ENCODE data around the gene GALNT12.

Gene GALNT12

DNA sequence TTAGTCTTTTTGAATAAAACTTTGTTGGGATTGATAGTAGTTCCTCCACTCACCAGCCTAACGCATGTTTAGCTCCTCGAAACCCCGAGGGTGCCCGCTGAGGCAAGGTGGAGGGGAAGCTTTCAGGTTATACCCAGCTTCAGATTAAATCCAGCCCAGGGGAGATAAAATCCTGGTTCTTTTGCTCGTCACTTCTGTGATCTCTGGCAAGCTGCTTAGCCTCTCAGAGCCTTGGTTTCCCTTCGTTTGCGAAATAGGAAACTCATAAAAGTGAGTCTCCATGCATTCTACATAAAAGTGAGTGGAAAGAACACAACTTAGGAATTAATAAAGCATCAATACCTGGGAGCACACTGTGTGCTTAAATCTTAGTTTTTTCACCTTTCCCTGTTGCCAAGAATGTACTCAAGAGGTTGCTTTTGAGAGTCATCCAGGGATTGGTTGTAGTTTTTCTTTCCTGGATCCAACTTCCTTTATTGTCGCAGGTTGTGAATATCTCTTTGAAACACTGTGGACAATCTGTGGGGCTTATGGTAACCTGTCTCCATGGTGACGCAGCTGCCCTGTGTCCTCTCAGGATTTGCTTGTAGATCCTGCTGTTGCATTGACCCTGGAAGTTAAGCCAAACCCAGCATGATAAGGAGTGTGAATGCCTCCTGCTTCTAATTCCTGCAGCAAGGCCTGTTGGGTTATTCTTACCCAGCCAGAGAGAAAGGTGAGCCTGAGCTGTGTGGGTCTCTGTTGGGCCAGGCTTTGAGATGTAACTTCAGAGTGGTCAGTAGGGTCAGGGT, 2.0 kb downstream of the GALNT12 start:
- Histone ChIP-seq H3K9ac (ENCODE audit: low read depth, low read length) (no peak overlapping the region), H3K27me3 (ENCODE audit: control insufficient read depth, insufficient read depth, low read length) (peaks cover 25% of the 10 kb centered on the region), H3K9me3 (ENCODE audit: control insufficient read depth, insufficient read depth, low read length) (no peaks in the 10 kb centered on the region), H3K4me1 (ENCODE audit: control insufficient read depth, insufficient read depth, low read length) (peaks cover 4% of the 10 kb centered on the region), H3K4me3 (ENCODE audit: low read depth, low read length) (no peak overlapping the region), H3K36me3 (ENCODE audit: control insufficient read depth, insufficient read depth, low read length) (no peaks in the 10 kb centered on the region)

GRCh38 chr9:98810102-98810842, 2.8 kb downstream of the GALNT12 start:
- Histone ChIP-seq H3K4me1 (ENCODE audit: control insufficient read depth, insufficient read depth, low read length) (peaks cover 4% of the 10 kb centered on the region), H3K9me3 (ENCODE audit: control insufficient read depth, insufficient read depth, low read length) (no peaks in the 10 kb centered on the region), H3K36me3 (ENCODE audit: control insufficient read depth, insufficient read depth, low read length) (no peaks in the 10 kb centered on the region), H3K9ac (ENCODE audit: low read depth, low read length) (no peak overlapping the region), H3K4me3 (ENCODE audit: low read depth, low read length) (no peak overlapping the region), H3K27me3 (ENCODE audit: control insufficient read depth, insufficient read depth, low read length) (peaks cover 25% of the 10 kb centered on the region)

DNA sequence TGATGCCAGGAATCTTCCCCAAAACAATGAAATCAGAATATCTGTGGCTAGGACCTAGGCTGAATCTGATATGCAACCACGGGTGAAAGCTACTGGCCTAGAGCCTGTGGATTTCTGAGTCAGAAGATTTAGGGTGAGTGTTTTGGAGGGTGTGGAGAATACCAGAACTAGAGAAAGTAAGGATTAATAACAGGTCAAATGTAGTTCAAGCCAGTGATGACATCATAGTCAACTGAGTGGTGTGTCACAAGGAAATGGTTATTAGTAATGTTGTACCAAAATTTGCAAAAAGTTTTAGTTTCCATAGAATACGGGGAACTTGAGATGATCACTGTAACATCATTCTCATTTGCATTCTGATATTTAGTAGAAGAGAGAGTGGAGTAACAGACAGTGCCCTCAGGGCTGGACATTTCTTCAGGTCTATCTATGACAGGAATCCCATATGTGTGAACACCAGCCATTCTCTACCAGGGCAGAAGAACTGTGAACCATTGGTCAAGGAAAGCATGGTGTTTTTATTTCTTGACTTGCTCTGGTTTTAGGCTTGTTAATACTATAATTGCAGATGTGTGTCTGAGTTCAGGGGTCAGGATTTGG, 3.7 kb downstream of the GALNT12 start:
- Histone ChIP-seq H3K36me3 (ENCODE audit: control insufficient read depth, insufficient read depth, low read length) (no peaks in the 10 kb centered on the region), H3K9ac (ENCODE audit: low read depth, low read length) (no peak overlapping the region), H3K4me1 (ENCODE audit: control insufficient read depth, insufficient read depth, low read length) (peaks cover 4% of the 10 kb centered on the region), H3K9me3 (ENCODE audit: control insufficient read depth, insufficient read depth, low read length) (no peaks in the 10 kb centered on the region), H3K4me3 (ENCODE audit: low read depth, low read length) (no peak overlapping the region), H3K27me3 (ENCODE audit: control insufficient read depth, insufficient read depth, low read length) (peaks cover 20% of the 10 kb centered on the region)

GRCh38 chr9:98815391-98815951, 8.0 kb downstream of the GALNT12 start:
- no peak overlapping the region for H3K4me3 ChIP-seq (ENCODE audit: low read depth, low read length)
- no peak overlapping the region for H3K9ac ChIP-seq (ENCODE audit: low read depth, low read length)
- no peaks in the 10 kb centered on the region for H3K4me1 ChIP-seq (ENCODE audit: control insufficient read depth, insufficient read depth, low read length)
- H3K36me3 ChIP-seq (ENCODE audit: control insufficient read depth, insufficient read depth, low read length): no peaks in the 10 kb centered on the region
- no peaks in the 10 kb centered on the region for H3K27me3 ChIP-seq (ENCODE audit: control insufficient read depth, insufficient read depth, low read length)
- H3K9me3 ChIP-seq (ENCODE audit: control insufficient read depth, insufficient read depth, low read length): no peaks in the 10 kb centered on the region

- Histone ChIP-seq H3K9ac (ENCODE audit: low read depth, low read length) (no peak overlapping the region), H3K36me3 (ENCODE audit: control insufficient read depth, insufficient read depth, low read length) (no peaks in the 10 kb centered on the region), H3K9me3 (ENCODE audit: control insufficient read depth, insufficient read depth, low read length) (no peaks in the 10 kb centered on the region), H3K4me1 (ENCODE audit: control insufficient read depth, insufficient read depth, low read length) (no peaks in the 10 kb centered on the region), H3K4me3 (ENCODE audit: low read depth, low read length) (no peak overlapping the region), H3K27me3 (ENCODE audit: control insufficient read depth, insufficient read depth, low read length) (no peaks in the 10 kb centered on the region)
Observed at GRCh38 chr9:98818764-98819163, 11.3 kb downstream of the GALNT12 start.

DNA sequence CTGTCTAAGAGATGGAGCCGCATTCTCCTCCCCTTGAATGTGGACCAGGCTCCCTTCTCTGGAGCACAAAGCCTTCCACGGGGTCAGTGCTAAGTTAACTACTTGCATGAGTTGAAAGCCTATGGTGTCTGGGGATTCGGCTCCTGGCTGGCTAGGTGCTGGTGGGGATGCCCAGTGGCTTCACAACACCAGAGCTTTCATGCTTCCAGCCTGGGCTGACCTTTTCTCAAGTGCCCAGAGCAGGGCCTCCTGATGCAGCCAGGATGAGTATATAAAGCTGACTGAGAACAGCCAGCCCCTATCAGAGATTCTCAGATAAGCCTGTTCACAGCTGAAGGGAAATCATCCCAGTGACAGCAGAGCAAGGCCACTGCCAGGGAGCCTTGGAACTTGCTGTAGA, 11.8 kb downstream of the GALNT12 start:
- no peaks in the 10 kb centered on the region for H3K36me3 ChIP-seq (ENCODE audit: control insufficient read depth, insufficient read depth, low read length)
- H3K4me1 ChIP-seq (ENCODE audit: control insufficient read depth, insufficient read depth, low read length): no peaks in the 10 kb centered on the region
- no peak overlapping the region for H3K4me3 ChIP-seq (ENCODE audit: low read depth, low read length)
- no peaks in the 10 kb centered on the region for H3K9me3 ChIP-seq (ENCODE audit: control insufficient read depth, insufficient read depth, low read length)
- H3K27me3 ChIP-seq (ENCODE audit: control insufficient read depth, insufficient read depth, low read length): no peaks in the 10 kb centered on the region
- H3K9ac ChIP-seq (ENCODE audit: low read depth, low read length): no peak overlapping the region

- no peaks in the 10 kb centered on the region for H3K4me1 ChIP-seq (ENCODE audit: control insufficient read depth, insufficient read depth, low read length)
- no peaks in the 10 kb centered on the region for H3K9me3 ChIP-seq (ENCODE audit: control insufficient read depth, insufficient read depth, low read length)
- peaks cover under 1% of the 10 kb centered on the region for H3K36me3 ChIP-seq (ENCODE audit: control insufficient read depth, insufficient read depth, low read length)
- H3K27me3 ChIP-seq (ENCODE audit: control insufficient read depth, insufficient read depth, low read length): no peaks in the 10 kb centered on the region
- H3K9ac ChIP-seq (ENCODE audit: low read depth, low read length): no peak overlapping the region
- no peak overlapping the region for H3K4me3 ChIP-seq (ENCODE audit: low read depth, low read length)
Observed at GRCh38 chr9:98821831-98822230, 14.4 kb downstream of the GALNT12 start.

DNA sequence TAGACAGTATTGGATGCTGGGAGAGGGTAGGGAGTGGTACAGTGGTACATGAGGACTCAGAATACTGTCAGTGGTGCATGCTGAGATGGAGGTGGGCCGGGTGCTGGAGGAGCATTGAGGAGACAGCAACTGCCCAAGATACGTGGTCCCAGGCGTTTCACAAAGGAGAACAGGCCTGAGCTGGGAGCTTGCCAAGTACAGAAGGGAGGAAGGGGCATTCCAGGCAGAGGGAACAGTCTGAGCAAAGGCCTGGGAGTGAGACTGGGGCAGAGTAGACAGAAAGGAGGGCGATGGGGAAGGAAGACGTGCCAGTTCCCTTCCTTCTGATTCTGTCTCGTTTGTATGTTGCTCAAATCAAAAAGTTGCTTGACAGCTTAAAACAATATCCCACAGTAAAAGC, 15.2 kb downstream of the GALNT12 start:
- peaks cover 5% of the 10 kb centered on the region for H3K36me3 ChIP-seq (ENCODE audit: control insufficient read depth, insufficient read depth, low read length)
- H3K4me1 ChIP-seq (ENCODE audit: control insufficient read depth, insufficient read depth, low read length): no peaks in the 10 kb centered on the region
- H3K9ac ChIP-seq (ENCODE audit: low read depth, low read length): no peak overlapping the region
- H3K27me3 ChIP-seq (ENCODE audit: control insufficient read depth, insufficient read depth, low read length): no peaks in the 10 kb centered on the region
- no peaks in the 10 kb centered on the region for H3K9me3 ChIP-seq (ENCODE audit: control insufficient read depth, insufficient read depth, low read length)
- H3K4me3 ChIP-seq (ENCODE audit: low read depth, low read length): no peak overlapping the region

DNA sequence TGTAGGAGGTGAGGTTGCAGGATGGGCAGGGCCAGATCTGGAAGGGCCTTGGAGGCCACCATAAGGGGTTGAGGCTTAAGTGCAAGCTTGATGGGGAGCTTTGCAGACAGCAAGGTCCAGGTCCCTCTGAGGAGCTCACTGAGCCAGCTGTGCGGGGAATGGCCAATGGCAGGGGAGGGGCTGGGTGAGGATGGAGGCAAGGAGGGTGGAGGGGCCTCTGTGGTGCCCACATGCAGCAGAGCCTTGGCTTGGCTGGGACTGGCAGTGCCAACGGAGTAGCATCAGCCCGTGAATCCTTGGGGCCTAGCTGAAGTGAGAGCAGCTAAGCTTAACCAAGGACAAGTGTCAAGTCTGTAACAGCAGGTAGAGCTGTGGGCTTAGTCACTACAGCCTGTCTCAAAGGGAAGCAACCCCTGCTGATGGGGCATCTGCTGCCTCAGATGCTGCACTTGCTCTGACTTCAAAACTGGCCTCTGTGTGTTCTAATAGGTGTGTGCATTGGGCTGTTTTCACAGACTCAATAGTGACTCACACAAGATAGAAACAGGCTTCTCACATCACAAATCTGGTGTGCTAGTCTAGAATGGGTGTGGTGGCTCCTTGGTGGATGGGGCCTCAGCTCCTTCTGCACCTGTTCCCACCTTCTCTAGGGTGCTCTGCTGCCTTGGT, 16.3 kb downstream of the GALNT12 start:
- H3K36me3 ChIP-seq (ENCODE audit: control insufficient read depth, insufficient read depth, low read length): peaks cover 5% of the 10 kb centered on the region
- H3K4me1 ChIP-seq (ENCODE audit: control insufficient read depth, insufficient read depth, low read length): no peaks in the 10 kb centered on the region
- H3K9me3 ChIP-seq (ENCODE audit: control insufficient read depth, insufficient read depth, low read length): no peaks in the 10 kb centered on the region
- H3K4me3 ChIP-seq (ENCODE audit: low read depth, low read length): no peak overlapping the region
- no peak overlapping the region for H3K9ac ChIP-seq (ENCODE audit: low read depth, low read length)
- H3K27me3 ChIP-seq (ENCODE audit: control insufficient read depth, insufficient read depth, low read length): no peaks in the 10 kb centered on the region

- Histone ChIP-seq H3K9me3 (ENCODE audit: control insufficient read depth, insufficient read depth, low read length) (no peaks in the 10 kb centered on the region), H3K4me1 (ENCODE audit: control insufficient read depth, insufficient read depth, low read length) (no peaks in the 10 kb centered on the region), H3K36me3 (ENCODE audit: control insufficient read depth, insufficient read depth, low read length) (peaks cover 5% of the 10 kb centered on the region), H3K9ac (ENCODE audit: low read depth, low read length) (no peak overlapping the region), H3K4me3 (ENCODE audit: low read depth, low read length) (no peak overlapping the region), H3K27me3 (ENCODE audit: control insufficient read depth, insufficient read depth, low read length) (no peaks in the 10 kb centered on the region)
Observed at GRCh38 chr9:98825414-98825813, 17.9 kb downstream of the GALNT12 start.

DNA sequence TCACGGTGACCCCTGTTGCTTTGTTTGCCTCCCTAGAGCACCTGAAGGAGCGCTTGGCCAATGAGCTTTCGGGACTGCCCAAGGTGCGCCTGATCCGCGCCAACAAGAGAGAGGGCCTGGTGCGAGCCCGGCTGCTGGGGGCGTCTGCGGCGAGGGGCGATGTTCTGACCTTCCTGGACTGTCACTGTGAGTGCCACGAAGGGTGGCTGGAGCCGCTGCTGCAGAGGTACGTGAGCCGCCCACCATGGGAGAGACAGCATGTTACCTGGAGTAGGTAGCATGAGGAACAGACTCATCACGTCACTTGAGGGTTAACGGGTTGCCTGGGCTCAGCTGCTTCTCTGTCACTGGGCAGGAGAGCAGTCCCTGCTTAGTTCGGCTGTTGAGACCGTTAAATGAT, 19.2 kb downstream of the GALNT12 start:
- Histone ChIP-seq H3K4me3 (ENCODE audit: low read depth, low read length) (no peak overlapping the region), H3K9ac (ENCODE audit: low read depth, low read length) (no peak overlapping the region), H3K4me1 (ENCODE audit: control insufficient read depth, insufficient read depth, low read length) (no peaks in the 10 kb centered on the region), H3K27me3 (ENCODE audit: control insufficient read depth, insufficient read depth, low read length) (no peaks in the 10 kb centered on the region), H3K36me3 (ENCODE audit: control insufficient read depth, insufficient read depth, low read length) (peaks cover 5% of the 10 kb centered on the region), H3K9me3 (ENCODE audit: control insufficient read depth, insufficient read depth, low read length) (no peaks in the 10 kb centered on the region)
